Measurements from ENCODE around the gene GALP. TPM values are rescaled to one million over a fixed set of nuclear protein-coding genes. Genes with fewer than 3 reads are reported as not detected.

GALP gene
- total RNA-seq, 4 donors from 2014 or later = not detected

DNA sequence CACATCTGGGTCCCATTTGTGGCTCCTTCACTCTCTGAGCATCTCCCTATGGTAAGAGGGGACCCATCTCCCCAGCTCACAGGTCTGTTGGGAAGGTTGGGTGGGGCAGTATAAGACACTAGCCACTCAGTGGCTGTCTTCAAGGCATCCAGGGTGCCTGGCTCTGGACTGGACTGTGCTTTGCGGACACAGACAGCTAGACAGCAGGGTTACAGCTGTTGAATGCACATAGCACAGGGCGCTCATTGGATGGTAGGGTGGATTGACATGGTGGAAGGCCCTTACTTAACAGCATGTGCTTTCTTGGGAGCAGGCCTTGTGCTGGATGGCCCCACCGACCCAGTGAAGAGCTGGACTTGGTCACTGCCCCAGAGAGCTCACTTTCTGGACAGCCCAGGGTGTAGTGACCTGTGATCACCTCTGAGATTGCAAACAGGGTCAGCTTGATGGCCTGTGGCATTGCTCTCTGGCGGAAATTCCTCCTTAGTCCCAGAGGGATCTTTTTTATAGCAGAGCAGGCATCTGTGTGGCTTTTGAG, 32.8 kb upstream of the GALP start:
- no peaks in the 10 kb centered on the region for H3K4me1 ChIP-seq
- no peak overlapping the region for H3K27ac ChIP-seq
- TF ChIP-seq POLR2A (IDR thresholded peaks at IDR 0.05) (no peak), CTCF (IDR thresholded peaks at IDR 0.05) (no peak)
- no peak for DNase-seq
- H3K27me3 ChIP-seq = no peaks in the 10 kb centered on the region
- intact Hi-C loops (cut with DNase I; ENCODE audit: low total_unique reads) = no loop called here
- no peaks in the 10 kb centered on the region for H3K9me3 ChIP-seq
- no peaks in the 10 kb centered on the region for H3K36me3 ChIP-seq
- H3K4me3 ChIP-seq = no peak overlapping the region

DNA sequence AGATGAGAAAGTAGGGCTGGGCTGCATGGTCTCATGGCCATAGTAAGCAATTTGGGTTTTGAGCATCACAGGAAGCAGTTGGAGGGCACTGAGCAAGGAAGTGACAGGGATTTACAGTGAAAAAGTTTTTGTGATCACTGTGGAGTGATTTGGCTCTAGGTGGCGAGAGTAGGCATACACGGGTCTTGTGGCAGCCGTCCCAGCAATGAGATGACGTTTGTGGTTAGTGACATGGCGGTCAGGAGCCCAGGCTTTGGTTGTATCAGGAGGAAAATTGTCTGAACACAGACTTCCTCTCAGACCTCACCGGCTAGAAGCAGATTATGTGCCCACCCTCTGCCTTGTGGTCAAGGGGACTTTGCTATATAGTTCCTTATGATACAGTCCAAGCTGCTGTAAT, 31.4 kb upstream of the GALP start:
- intact Hi-C loops (cut with DNase I; ENCODE audit: low total_unique reads) = no loop called here
- Histone ChIP-seq H3K27me3 (no peaks in the 10 kb centered on the region), H3K36me3 (no peaks in the 10 kb centered on the region), H3K4me3 (no peak overlapping the region), H3K4me1 (no peaks in the 10 kb centered on the region), H3K27ac (no peak overlapping the region), H3K9me3 (no peaks in the 10 kb centered on the region)
- DNase-seq = no peak
- TF ChIP-seq CTCF (IDR thresholded peaks at IDR 0.05) (no peak), POLR2A (IDR thresholded peaks at IDR 0.05) (no peak)

GRCh38 chr19:56144831-56145230, 31.0 kb upstream of the GALP start:
- intact Hi-C loops (cut with DNase I; ENCODE audit: low total_unique reads) = no loop called here
- H3K27ac ChIP-seq = no peak overlapping the region
- H3K9me3 ChIP-seq = no peaks in the 10 kb centered on the region
- H3K36me3 ChIP-seq = no peaks in the 10 kb centered on the region
- no peak for TF ChIP-seq POLR2A (IDR thresholded peaks at IDR 0.05)
- no peak for TF ChIP-seq CTCF (IDR thresholded peaks at IDR 0.05)
- H3K4me3 ChIP-seq = no peak overlapping the region
- H3K27me3 ChIP-seq = no peaks in the 10 kb centered on the region
- DNase-seq = no peak
- H3K4me1 ChIP-seq = no peaks in the 10 kb centered on the region

GRCh38 chr19:56145698-56146097, 30.1 kb upstream of the GALP start:
- intact Hi-C loops (cut with DNase I; ENCODE audit: low total_unique reads) = no loop called here
- no peak overlapping the region for H3K4me3 ChIP-seq
- H3K27ac ChIP-seq = no peak overlapping the region
- no peaks in the 10 kb centered on the region for H3K27me3 ChIP-seq
- H3K4me1 ChIP-seq = no peaks in the 10 kb centered on the region
- DNase-seq = no peak
- H3K9me3 ChIP-seq = no peaks in the 10 kb centered on the region
- TF ChIP-seq CTCF (IDR thresholded peaks at IDR 0.05) (no peak), POLR2A (IDR thresholded peaks at IDR 0.05) (no peak)
- no peaks in the 10 kb centered on the region for H3K36me3 ChIP-seq

DNA sequence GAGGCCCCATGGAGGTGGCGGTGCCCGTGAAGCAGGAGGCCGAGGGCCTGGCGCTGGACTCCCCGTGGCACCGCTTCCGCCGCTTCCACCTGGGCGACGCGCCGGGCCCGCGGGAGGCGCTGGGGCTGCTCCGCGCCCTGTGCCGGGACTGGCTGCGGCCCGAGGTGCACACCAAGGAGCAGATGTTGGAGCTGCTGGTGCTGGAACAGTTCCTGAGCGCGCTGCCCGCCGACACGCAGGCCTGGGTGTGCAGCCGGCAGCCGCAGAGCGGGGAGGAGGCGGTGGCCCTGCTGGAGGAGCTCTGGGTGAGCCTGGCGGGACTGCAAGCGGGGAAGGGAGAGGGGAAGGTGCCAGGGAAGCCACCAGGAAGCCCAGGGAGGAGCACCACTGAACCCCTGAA, 28.9 kb upstream of the GALP start:
- no peak for DNase-seq
- Histone ChIP-seq H3K36me3 (no peaks in the 10 kb centered on the region), H3K9me3 (no peaks in the 10 kb centered on the region), H3K27me3 (no peaks in the 10 kb centered on the region), H3K4me1 (no peaks in the 10 kb centered on the region), H3K27ac (no peak overlapping the region), H3K4me3 (no peak overlapping the region)
- TF ChIP-seq CTCF (IDR thresholded peaks at IDR 0.05) = no peak
- no peak for TF ChIP-seq POLR2A (IDR thresholded peaks at IDR 0.05)
- intact Hi-C loops (cut with DNase I; ENCODE audit: low total_unique reads) = no loop called here

Data from uterus (tissue), 4 donors.